ENCODE measurements around the gene NKAPL. TPM values are rescaled to one million over a fixed set of nuclear protein-coding genes. Genes with fewer than 3 reads are reported as not detected.

Gene NKAPL
- total RNA-seq, 4 donors from 2014 or later: 0.47 to 0.78 TPM; not detected in 2

GRCh38 chr6:28250747-28251146 lies 8.3 kb upstream of the NKAPL start:
- H3K27ac ChIP-seq: no peak overlapping the region
- peaks cover 5% of the 10 kb centered on the region for H3K27me3 ChIP-seq
- TF ChIP-seq POLR2A (IDR thresholded peaks at IDR 0.05) (no peak), EP300 (IDR thresholded peaks at IDR 0.05) (no peak), POLR2AphosphoS5 (IDR thresholded peaks at IDR 0.05) (no peak)
- TF ChIP-seq, protein P1, sequence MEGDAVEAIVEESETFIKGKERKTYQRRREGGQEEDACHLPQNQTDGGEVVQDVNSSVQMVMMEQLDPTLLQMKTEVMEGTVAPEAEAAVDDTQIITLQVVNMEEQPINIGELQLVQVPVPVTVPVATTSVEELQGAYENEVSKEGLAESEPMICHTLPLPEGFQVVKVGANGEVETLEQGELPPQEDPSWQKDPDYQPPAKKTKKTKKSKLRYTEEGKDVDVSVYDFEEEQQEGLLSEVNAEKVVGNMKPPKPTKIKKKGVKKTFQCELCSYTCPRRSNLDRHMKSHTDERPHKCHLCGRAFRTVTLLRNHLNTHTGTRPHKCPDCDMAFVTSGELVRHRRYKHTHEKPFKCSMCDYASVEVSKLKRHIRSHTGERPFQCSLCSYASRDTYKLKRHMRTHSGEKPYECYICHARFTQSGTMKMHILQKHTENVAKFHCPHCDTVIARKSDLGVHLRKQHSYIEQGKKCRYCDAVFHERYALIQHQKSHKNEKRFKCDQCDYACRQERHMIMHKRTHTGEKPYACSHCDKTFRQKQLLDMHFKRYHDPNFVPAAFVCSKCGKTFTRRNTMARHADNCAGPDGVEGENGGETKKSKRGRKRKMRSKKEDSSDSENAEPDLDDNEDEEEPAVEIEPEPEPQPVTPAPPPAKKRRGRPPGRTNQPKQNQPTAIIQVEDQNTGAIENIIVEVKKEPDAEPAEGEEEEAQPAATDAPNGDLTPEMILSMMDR (IDR thresholded peaks at IDR 0.05): no peak
- H3K4me1 ChIP-seq: peaks cover 19% of the 10 kb centered on the region
- H3K36me3 ChIP-seq: peaks cover 24% of the 10 kb centered on the region
- H3K9me3 ChIP-seq: no peaks in the 10 kb centered on the region
- 81% methylated on average over 2 of the region's 2 CpGs for WGBS
- no peak for DNase-seq (ENCODE audit: low spot score in 2 of 2)
- peak overlapping the region; percentile 68 for H3K4me3 ChIP-seq

DNA sequence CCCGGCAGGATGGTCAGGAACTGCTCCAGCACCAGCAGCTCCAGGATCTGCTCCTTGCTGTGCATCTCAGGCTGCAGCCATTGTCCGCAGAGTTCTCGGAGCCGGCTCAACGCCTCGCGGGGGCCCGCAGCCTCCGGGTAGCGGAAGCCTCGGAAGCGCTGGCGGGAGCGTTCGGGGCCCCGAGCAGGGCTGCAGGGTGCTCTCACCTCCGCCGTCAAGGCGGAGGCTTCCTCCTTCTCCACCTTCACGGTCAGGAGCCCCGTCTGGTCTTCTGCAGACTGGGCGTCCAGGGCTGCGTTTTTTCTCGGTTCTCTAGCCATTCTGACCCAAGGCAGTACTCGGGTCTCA lies 7.5 kb upstream of the NKAPL start:
- WGBS: 0% methylated on average over 3 of the region's 25 CpGs
- peaks cover 15% of the 10 kb centered on the region for H3K36me3 ChIP-seq
- no peak for TF ChIP-seq EP300 (IDR thresholded peaks at IDR 0.05)
- TF ChIP-seq, protein P1 (IDR thresholded peaks at IDR 0.05): no peak
- no peak for TF ChIP-seq POLR2A (IDR thresholded peaks at IDR 0.05)
- no peak for TF ChIP-seq POLR2AphosphoS5 (IDR thresholded peaks at IDR 0.05)
- H3K4me1 ChIP-seq: peaks cover 19% of the 10 kb centered on the region
- DNase-seq (ENCODE audit: low spot score in 2 of 2): no peak
- H3K27ac ChIP-seq: no peak overlapping the region
- peak overlapping the region; percentile 68 for H3K4me3 ChIP-seq
- peaks cover 10% of the 10 kb centered on the region for H3K27me3 ChIP-seq
- H3K9me3 ChIP-seq: no peaks in the 10 kb centered on the region

DNA sequence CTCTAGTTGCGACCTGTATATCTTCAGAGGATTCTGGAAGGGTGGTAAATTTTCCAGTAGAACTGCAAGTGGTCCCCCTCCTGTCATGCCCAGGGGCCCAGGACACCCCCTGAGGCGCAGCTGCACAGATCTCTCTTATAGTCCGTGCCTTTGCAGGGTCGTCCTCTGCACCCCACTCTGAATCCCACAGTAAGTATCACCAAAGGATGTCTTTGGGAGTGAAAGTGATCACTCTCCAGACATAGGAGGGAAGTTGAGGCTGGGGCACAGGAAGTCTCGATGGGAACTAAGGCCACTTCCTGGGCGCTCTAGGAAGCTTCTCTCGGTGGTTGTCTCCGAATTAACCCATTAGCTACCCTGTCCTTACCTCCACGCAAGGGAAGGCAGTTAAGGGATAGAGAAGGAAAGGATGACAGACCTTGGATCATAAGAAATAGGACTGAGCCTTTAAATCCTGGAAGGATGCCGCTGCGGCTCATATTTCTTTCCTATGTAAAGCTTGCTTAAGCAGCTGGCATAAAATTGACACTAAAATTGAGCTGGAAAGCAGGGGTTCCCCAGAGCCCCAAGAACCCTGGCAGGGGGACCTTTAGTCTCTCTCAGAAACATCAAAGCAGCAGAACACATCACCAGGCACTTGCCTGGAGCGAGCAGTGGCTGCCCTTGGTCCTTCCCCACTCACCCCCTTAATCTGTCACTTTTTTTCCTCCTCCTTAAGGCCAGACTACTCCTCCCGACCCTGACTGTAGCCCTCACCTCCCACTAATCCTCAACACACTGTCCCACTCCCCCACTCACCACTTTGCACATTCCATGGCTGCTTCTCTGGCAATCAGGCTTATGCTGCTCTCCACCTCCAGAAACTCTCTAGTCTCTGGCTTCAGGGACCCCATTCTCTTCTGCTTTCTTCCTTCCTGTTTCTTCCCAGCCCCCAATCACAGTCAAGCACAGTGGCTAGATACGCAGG lies 6.8 kb upstream of the NKAPL start, which contains the start of gene ZKSCAN4:
ZKSCAN4 (minus strand) TSS at position 261 of the 967 bp plus-strand sequence. CDS start 289 bp downstream, outside the sequence.
- 9% methylated on average over 11 of the region's 14 CpGs for WGBS
- peak in 1 of 2 donors; percentile 74 for DNase-seq (ENCODE audit: low spot score in 2 of 2)

DNA sequence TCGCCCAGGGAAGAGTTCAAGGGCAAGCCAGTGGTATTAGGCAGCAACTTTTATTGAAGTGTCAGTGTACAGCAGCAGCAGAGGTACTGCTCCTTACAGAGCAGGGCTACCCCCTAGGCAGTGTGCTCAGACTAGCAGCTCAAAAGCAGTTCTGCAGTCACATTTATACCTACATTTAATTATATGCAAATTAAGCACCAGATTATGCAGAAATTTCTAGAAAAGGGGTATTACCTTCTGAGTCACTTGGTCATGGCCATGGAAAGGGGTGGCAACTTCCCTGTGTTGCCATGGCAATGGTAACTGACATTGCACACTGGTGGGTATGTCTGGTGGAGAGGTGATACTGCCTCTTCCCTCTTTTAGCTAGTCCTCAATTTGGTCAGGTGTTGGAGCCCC lies 5.0 kb upstream of the NKAPL start:
- no peak for DNase-seq (ENCODE audit: low spot score in 2 of 2)
- Histone ChIP-seq H3K9me3 (no peaks in the 10 kb centered on the region), H3K4me1 (peaks cover 25% of the 10 kb centered on the region), H3K36me3 (no peaks in the 10 kb centered on the region), H3K27ac (no peak overlapping the region), H3K27me3 (peaks cover 10% of the 10 kb centered on the region), H3K4me3 (no peak overlapping the region)
- TF ChIP-seq, protein P1 (IDR thresholded peaks at IDR 0.05): no peak
- no peak for TF ChIP-seq EP300 (IDR thresholded peaks at IDR 0.05)
- WGBS: 90% methylated on average over 1 of the region's 1 CpG

More for the DNA sequence above, 6.8 kb upstream of the NKAPL start, which contains the start of gene ZKSCAN4:
- Histone ChIP-seq H3K27ac (no peak within 1 kb of the TSS), H3K27me3 (peaks cover 10% of the 10 kb centered on the region), H3K9me3 (no peaks in the 10 kb centered on the region), H3K4me1 (peaks cover 19% of the 10 kb centered on the region), H3K36me3 (peaks cover 9% of the 10 kb centered on the region), H3K4me3 (peak within 1 kb of the TSS; percentile 68)
- TF ChIP-seq, protein P1 (IDR thresholded peaks at IDR 0.05): no peak
- peak in 1 of 3 donors; percentile 43 for TF ChIP-seq POLR2AphosphoS5 (IDR thresholded peaks at IDR 0.05)
- TF ChIP-seq POLR2A (IDR thresholded peaks at IDR 0.05): no peak
- no peak for TF ChIP-seq EP300 (IDR thresholded peaks at IDR 0.05)

DNA sequence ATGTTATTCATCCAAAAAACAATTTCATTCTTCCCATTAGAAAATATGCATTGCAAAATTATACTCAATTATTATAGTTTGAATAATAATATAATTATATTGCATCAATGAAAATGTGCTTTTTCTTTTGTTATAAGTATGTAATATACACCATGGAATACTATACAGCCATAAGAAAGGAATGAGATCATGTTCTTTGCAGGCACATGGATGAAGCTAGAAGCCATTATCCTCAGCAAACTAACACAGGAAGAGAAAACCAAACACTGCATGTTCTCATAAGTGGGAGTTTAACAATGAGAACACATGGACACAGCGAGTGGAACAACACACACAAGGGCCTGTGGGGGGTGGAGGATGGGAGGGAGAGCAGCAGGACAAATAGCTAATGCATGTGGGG lies 2.1 kb upstream of the NKAPL start:
- TF ChIP-seq POLR2AphosphoS5 (IDR thresholded peaks at IDR 0.05) (no peak), POLR2A (IDR thresholded peaks at IDR 0.05) (no peak), EP300 (IDR thresholded peaks at IDR 0.05) (no peak)
- TF ChIP-seq, protein P1 (IDR thresholded peaks at IDR 0.05): no peak
- 0% methylated on average over 1 of the region's 1 CpG for WGBS
- H3K4me1 ChIP-seq: peaks cover 14% of the 10 kb centered on the region

More for the DNA sequence above, 2.1 kb upstream of the NKAPL start:
- no peak for DNase-seq (ENCODE audit: low spot score in 2 of 2)
- H3K27ac ChIP-seq: no peak overlapping the region
- no peaks in the 10 kb centered on the region for H3K36me3 ChIP-seq
- peaks cover 19% of the 10 kb centered on the region for H3K27me3 ChIP-seq
- no peak overlapping the region for H3K4me3 ChIP-seq
- no peaks in the 10 kb centered on the region for H3K9me3 ChIP-seq

Measured in suprapubic skin (tissue), 4 donors.